ENCODE measurements around the gene MRFAP1. TPM values are rescaled to one million over a fixed set of nuclear protein-coding genes. Genes with fewer than 3 reads are reported as not detected.
"Not testable (repeated sequence)": the region's sequence is repeated elsewhere in the genome, so short reads cannot be mapped to it uniquely, and the experiment has no call there.

Gene MRFAP1
- total RNA-seq, 5 donors from 2014 or later (not counting 1 experiment from before 2014, with no cell fraction given): 138 to 169 (median 138) TPM

- POLR2A ChIA-PET; H3K36me3 Mint-ChIP-seq; H3K36me3 ChIP-seq (ENCODE audit: control insufficient read depth in 2 of 2, extremely low read depth in 1 of 2, insufficient read depth in 1 of 2, low read length in 1 of 2); H3K4me1 Mint-ChIP-seq; H3K9me3 ChIP-seq; H3K4me1 ChIP-seq (ENCODE audit: control insufficient read depth in 1 of 2, extremely low read depth in 1 of 2, insufficient read depth in 2 of 2, low read length in 2 of 2); CTCF ChIA-PET; H3K27me3 ChIP-seq (replicated peaks in 1 of 2; ENCODE audit: control insufficient read depth in 2 of 2, extremely low read depth in 1 of 2, insufficient read depth in 2 of 2, low read length in 1 of 2); H3K4me3 ChIP-seq (ENCODE audit: control insufficient read depth in 1 of 2, extremely low read depth in 1 of 2, low read length in 1 of 2); DNase-seq; ATAC-seq (replicated peaks in 1 of 4); H3K27ac Mint-ChIP-seq; H3K9me3 Mint-ChIP-seq; H3K27ac ChIP-seq (ENCODE audit: low read length); H3K4me3 Mint-ChIP-seq; H3K27me3 Mint-ChIP-seq: not testable (repeated sequence)
- WGBS (ENCODE audit: insufficient coverage): no CpG with 5 or more reads among the region's 1 CpG
Observed at GRCh38 chr4:6628484-6628883, 12.0 kb upstream of the MRFAP1 start.

GRCh38 chr4:6632125-6632524 is 8.4 kb upstream of the MRFAP1 start:
- no peaks in the 10 kb centered on the region for H3K36me3 ChIP-seq (ENCODE audit: control insufficient read depth in 2 of 2, extremely low read depth in 1 of 2, insufficient read depth in 1 of 2, low read length in 1 of 2)
- no peak overlapping the region for H3K4me3 ChIP-seq (ENCODE audit: control insufficient read depth in 1 of 2, extremely low read depth in 1 of 2, low read length in 1 of 2)
- DNase-seq (no peak), ATAC-seq (replicated peaks in 1 of 4) (no peak)
- no peak overlapping the region for H3K27ac ChIP-seq (ENCODE audit: low read length)
- ChIA-PET CTCF (no interaction called here), POLR2A (no interaction called here)
- no peaks in the 10 kb centered on the region for H3K9me3 ChIP-seq
- Mint-ChIP-seq H3K27me3 (no peaks in the 10 kb centered on the region), H3K36me3 (no peaks in the 10 kb centered on the region), H3K9me3 (no peaks in the 10 kb centered on the region), H3K4me3 (no peak overlapping the region), H3K4me1 (no peaks in the 10 kb centered on the region), H3K27ac (no peak overlapping the region)
- no peaks in the 10 kb centered on the region for H3K27me3 ChIP-seq (replicated peaks in 1 of 2; ENCODE audit: control insufficient read depth in 2 of 2, extremely low read depth in 1 of 2, insufficient read depth in 2 of 2, low read length in 1 of 2)
- no peaks in the 10 kb centered on the region for H3K4me1 ChIP-seq (ENCODE audit: control insufficient read depth in 1 of 2, extremely low read depth in 1 of 2, insufficient read depth in 2 of 2, low read length in 2 of 2)
- 90% methylated on average over 4 of the region's 4 CpGs for WGBS (ENCODE audit: insufficient coverage)

GRCh38 chr4:6633091-6633906 is 7.2 kb upstream of the MRFAP1 start:
- no peak for ATAC-seq (replicated peaks in 1 of 4)
- no peak overlapping the region for H3K27ac Mint-ChIP-seq
- H3K9me3 ChIP-seq: no peaks in the 10 kb centered on the region
- no peaks in the 10 kb centered on the region for H3K4me1 ChIP-seq (ENCODE audit: control insufficient read depth in 1 of 2, extremely low read depth in 1 of 2, insufficient read depth in 2 of 2, low read length in 2 of 2)
- H3K4me3 Mint-ChIP-seq: no peak overlapping the region
- CTCF ChIA-PET: no interaction called here
- H3K27me3 Mint-ChIP-seq: no peaks in the 10 kb centered on the region
- H3K4me1 Mint-ChIP-seq: peaks cover 0 to under 1% (median 0%) of the 10 kb centered on the region in 3 donors
- H3K27me3 ChIP-seq (replicated peaks in 1 of 2; ENCODE audit: control insufficient read depth in 2 of 2, extremely low read depth in 1 of 2, insufficient read depth in 2 of 2, low read length in 1 of 2): no peaks in the 10 kb centered on the region
- POLR2A ChIA-PET: interaction anchor here in 1 of 2 donors (0.5 to 0.7 kb wide), 2 partner anchors 9 to 52 kb away, joined by 3 read pairs; no protein-coding TSS in a partner anchor
- DNase-seq: no peak
- H3K27ac ChIP-seq (ENCODE audit: low read length): no peak overlapping the region
- no peaks in the 10 kb centered on the region for H3K36me3 ChIP-seq (ENCODE audit: control insufficient read depth in 2 of 2, extremely low read depth in 1 of 2, insufficient read depth in 1 of 2, low read length in 1 of 2)
- H3K4me3 ChIP-seq (ENCODE audit: control insufficient read depth in 1 of 2, extremely low read depth in 1 of 2, low read length in 1 of 2): no peak overlapping the region
- no peaks in the 10 kb centered on the region for H3K36me3 Mint-ChIP-seq
- 79% methylated on average over 7 of the region's 10 CpGs for WGBS (ENCODE audit: insufficient coverage)
- no peaks in the 10 kb centered on the region for H3K9me3 Mint-ChIP-seq

- peaks cover 0 to 2% (median 0%) of the 10 kb centered on the region in 3 donors for H3K4me1 Mint-ChIP-seq
- H3K9me3 ChIP-seq: no peaks in the 10 kb centered on the region
- H3K9me3 Mint-ChIP-seq: no peaks in the 10 kb centered on the region
- WGBS (ENCODE audit: insufficient coverage): 100% methylated on average over 3 of the region's 9 CpGs
- DNase-seq (no peak), ATAC-seq (replicated peaks in 1 of 4) (no peak)
- no peak overlapping the region for H3K27ac ChIP-seq (ENCODE audit: low read length)
- CTCF ChIA-PET: no interaction called here
- H3K4me1 ChIP-seq (ENCODE audit: control insufficient read depth in 1 of 2, extremely low read depth in 1 of 2, insufficient read depth in 2 of 2, low read length in 2 of 2): peaks cover 0 to 3% of the 10 kb centered on the region in 2 experiments
- no peak overlapping the region for H3K4me3 Mint-ChIP-seq
- no peak overlapping the region for H3K4me3 ChIP-seq (ENCODE audit: control insufficient read depth in 1 of 2, extremely low read depth in 1 of 2, low read length in 1 of 2)
- no peaks in the 10 kb centered on the region for H3K27me3 ChIP-seq (replicated peaks in 1 of 2; ENCODE audit: control insufficient read depth in 2 of 2, extremely low read depth in 1 of 2, insufficient read depth in 2 of 2, low read length in 1 of 2)
- H3K27me3 Mint-ChIP-seq: no peaks in the 10 kb centered on the region
- H3K36me3 ChIP-seq (ENCODE audit: control insufficient read depth in 2 of 2, extremely low read depth in 1 of 2, insufficient read depth in 1 of 2, low read length in 1 of 2): no peaks in the 10 kb centered on the region
- H3K27ac Mint-ChIP-seq: no peak overlapping the region
- H3K36me3 Mint-ChIP-seq: no peaks in the 10 kb centered on the region
- POLR2A ChIA-PET: interaction anchor here in 1 of 2 donors (0.7 kb wide), 1 partner anchor 12 kb away, joined by 3 read pairs; no protein-coding TSS in a partner anchor
Observed at GRCh38 chr4:6634746-6635145, 5.7 kb upstream of the MRFAP1 start.

- WGBS (ENCODE audit: insufficient coverage): 97% methylated on average over 7 of the region's 14 CpGs
- Mint-ChIP-seq H3K27ac (peak overlapping the region in 1 of 2 donors; percentile 39), H3K36me3 (peaks cover 33% of the 10 kb centered on the region), H3K4me3 (peak overlapping the region; percentile 44 to 58 (median 51)), H3K9me3 (no peaks in the 10 kb centered on the region), H3K4me1 (peaks cover 33 to 43% (median 37%) of the 10 kb centered on the region in 3 donors), H3K27me3 (no peaks in the 10 kb centered on the region)
- POLR2A ChIA-PET: interaction anchor here in 1 of 2 donors (0.7 to 1.1 kb wide), 2 partner anchors 57 to 68 kb away, joined by 3 to 9 read pairs; no protein-coding TSS in a partner anchor
- Histone ChIP-seq H3K9me3 (no peaks in the 10 kb centered on the region), H3K27me3 (replicated peaks in 1 of 2; ENCODE audit: control insufficient read depth in 2 of 2, extremely low read depth in 1 of 2, insufficient read depth in 2 of 2, low read length in 1 of 2) (no peaks in the 10 kb centered on the region), H3K36me3 (ENCODE audit: control insufficient read depth in 2 of 2, extremely low read depth in 1 of 2, insufficient read depth in 1 of 2, low read length in 1 of 2) (peaks cover 0 to 22% of the 10 kb centered on the region in 2 donors), H3K4me3 (ENCODE audit: control insufficient read depth in 1 of 2, extremely low read depth in 1 of 2, low read length in 1 of 2) (no peak overlapping the region), H3K4me1 (ENCODE audit: control insufficient read depth in 1 of 2, extremely low read depth in 1 of 2, insufficient read depth in 2 of 2, low read length in 2 of 2) (peaks cover 12 to 29% of the 10 kb centered on the region in 2 experiments), H3K27ac (ENCODE audit: low read length) (no peak overlapping the region)
- DNase-seq: no peak
- CTCF ChIA-PET: interaction anchor here (0.7 to 1.1 kb wide), 3 partner anchors 34 to 72 kb away, joined by 3 to 6 read pairs (median 4); no protein-coding TSS in a partner anchor
- ATAC-seq (replicated peaks in 1 of 4): no peak
Observed at GRCh38 chr4:6639137-6639680, 1.3 kb upstream of the MRFAP1 start.

- peak overlapping the region; percentile 70 to 96 for H3K4me3 ChIP-seq (ENCODE audit: control insufficient read depth in 1 of 2, extremely low read depth in 1 of 2, low read length in 1 of 2)
- Mint-ChIP-seq H3K27ac (peak overlapping the region; percentile 98 to 99), H3K27me3 (no peaks in the 10 kb centered on the region), H3K4me1 (peaks cover 37 to 51% (median 42%) of the 10 kb centered on the region in 3 donors), H3K4me3 (peak overlapping the region; percentile 99 to 100 (median 99)), H3K36me3 (peaks cover 33% of the 10 kb centered on the region), H3K9me3 (no peaks in the 10 kb centered on the region)
- peak; percentile 33 to 49 (median 36) for ATAC-seq (replicated peaks in 1 of 4)
- peak overlapping the region; percentile 99 for H3K27ac ChIP-seq (ENCODE audit: low read length)
- CTCF ChIA-PET: interaction anchor here (0.7 to 1.5 kb wide), 7 partner anchors 22 to 68 kb away, joined by 3 to 11 read pairs (median 6); partner anchors contain the start of gene MRFAP1L1 (in 1 of the 2)
- no peaks in the 10 kb centered on the region for H3K27me3 ChIP-seq (replicated peaks in 1 of 2; ENCODE audit: control insufficient read depth in 2 of 2, extremely low read depth in 1 of 2, insufficient read depth in 2 of 2, low read length in 1 of 2)
- DNase-seq: peak in 33 of 35 experiments; percentile 24 to 68 (median 51)
- POLR2A ChIA-PET: interaction anchor here (0.6 to 2.0 kb wide), 6 partner anchors 18 to 49 kb away, joined by 3 to 10 read pairs (median 4); a partner anchor contains a TSS
- 0% methylated on average over 45 of the region's 50 CpGs for whole genome bisulfite sequencing (ENCODE audit: insufficient coverage)
- H3K36me3 ChIP-seq (ENCODE audit: control insufficient read depth in 2 of 2, extremely low read depth in 1 of 2, insufficient read depth in 1 of 2, low read length in 1 of 2): peaks cover 0 to 22% of the 10 kb centered on the region in 2 donors
- H3K9me3 ChIP-seq: no peaks in the 10 kb centered on the region
- peaks cover 12 to 29% of the 10 kb centered on the region in 2 experiments for H3K4me1 ChIP-seq (ENCODE audit: control insufficient read depth in 1 of 2, extremely low read depth in 1 of 2, insufficient read depth in 2 of 2, low read length in 2 of 2)
Observed at GRCh38 chr4:6641164-6641970, 882 bp downstream of the MRFAP1 start.
